ENCODE results near the gene CNTNAP5. TPM values are rescaled to one million over a fixed set of nuclear protein-coding genes. Genes with fewer than 3 reads are reported as not detected.

The CNTNAP5 gene
- total and polyA plus RNA-seq, 12 donors = 0.04 TPM; not detected in 11

DNA sequence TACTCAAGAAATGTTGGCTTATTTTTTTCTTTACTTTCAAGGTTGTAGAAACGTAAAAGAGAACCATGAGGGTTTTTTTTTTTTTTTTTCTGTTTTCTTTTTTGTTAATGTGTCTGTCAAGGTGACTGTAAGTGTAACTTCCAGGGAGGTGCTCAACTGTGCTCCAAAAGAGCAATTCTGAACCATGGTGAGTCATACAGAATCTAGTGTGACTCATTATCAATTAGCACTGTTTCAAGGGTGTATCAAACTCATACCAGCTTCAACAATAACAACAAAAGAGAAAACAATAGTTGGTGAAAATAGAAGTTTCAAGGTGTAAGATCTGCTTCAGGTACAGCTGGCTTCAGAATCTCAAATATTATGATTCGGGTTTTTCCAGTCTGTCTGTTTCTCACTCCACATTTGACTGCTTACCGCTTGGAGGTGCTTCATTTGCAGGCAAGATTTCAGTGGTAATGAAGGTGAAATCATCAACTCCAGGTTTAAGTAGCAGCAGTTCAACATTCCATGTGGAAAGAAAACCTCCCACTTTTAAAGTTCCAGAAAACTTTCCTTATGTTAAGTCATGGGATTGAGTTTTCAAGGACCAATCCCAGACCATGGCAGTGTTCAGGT, 850.6 kb downstream of the CNTNAP5 start:
- Histone ChIP-seq H3K9me3 (no peaks in the 10 kb centered on the region), H3K36me3 (no peaks in the 10 kb centered on the region), H3K27ac (no peak overlapping the region), H3K4me3 (no peak overlapping the region), H3K4me1 (no peaks in the 10 kb centered on the region), H3K27me3 (no peaks in the 10 kb centered on the region)
- DNase-seq = no peak
- intact Hi-C loops (cut with DNase I) = no loop called here
- no peak for ATAC-seq
- 77 to 85% methylated on average over 3 of the region's 3 CpGs for WGBS, 2 donors
- TF ChIP-seq, protein P1, sequence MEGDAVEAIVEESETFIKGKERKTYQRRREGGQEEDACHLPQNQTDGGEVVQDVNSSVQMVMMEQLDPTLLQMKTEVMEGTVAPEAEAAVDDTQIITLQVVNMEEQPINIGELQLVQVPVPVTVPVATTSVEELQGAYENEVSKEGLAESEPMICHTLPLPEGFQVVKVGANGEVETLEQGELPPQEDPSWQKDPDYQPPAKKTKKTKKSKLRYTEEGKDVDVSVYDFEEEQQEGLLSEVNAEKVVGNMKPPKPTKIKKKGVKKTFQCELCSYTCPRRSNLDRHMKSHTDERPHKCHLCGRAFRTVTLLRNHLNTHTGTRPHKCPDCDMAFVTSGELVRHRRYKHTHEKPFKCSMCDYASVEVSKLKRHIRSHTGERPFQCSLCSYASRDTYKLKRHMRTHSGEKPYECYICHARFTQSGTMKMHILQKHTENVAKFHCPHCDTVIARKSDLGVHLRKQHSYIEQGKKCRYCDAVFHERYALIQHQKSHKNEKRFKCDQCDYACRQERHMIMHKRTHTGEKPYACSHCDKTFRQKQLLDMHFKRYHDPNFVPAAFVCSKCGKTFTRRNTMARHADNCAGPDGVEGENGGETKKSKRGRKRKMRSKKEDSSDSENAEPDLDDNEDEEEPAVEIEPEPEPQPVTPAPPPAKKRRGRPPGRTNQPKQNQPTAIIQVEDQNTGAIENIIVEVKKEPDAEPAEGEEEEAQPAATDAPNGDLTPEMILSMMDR (IDR thresholded peaks at IDR 0.05) = no peak

DNA sequence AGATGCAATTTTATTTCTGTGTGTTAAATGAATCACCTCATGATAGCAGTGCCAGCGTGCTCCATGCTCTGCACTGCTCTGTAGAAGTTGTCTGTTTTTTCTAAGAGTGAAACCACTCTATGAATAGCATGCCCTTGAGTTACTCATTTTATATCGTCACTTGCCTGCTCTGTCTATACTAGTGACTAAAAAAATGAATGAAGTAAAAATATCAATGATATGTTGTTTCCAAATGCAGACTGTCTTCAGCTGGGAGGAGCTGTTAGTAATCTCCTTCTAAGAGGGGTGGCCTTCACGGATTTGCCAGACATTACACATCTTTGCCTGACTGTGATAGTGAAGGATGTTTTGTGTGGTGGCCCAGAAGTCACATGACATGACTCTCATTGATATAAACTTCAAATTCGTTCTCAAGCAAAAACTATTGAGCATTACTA, 852.1 kb downstream of the CNTNAP5 start:
- Histone ChIP-seq H3K27ac (no peak overlapping the region), H3K27me3 (no peaks in the 10 kb centered on the region), H3K36me3 (no peaks in the 10 kb centered on the region), H3K4me3 (no peak overlapping the region), H3K9me3 (no peaks in the 10 kb centered on the region), H3K4me1 (no peaks in the 10 kb centered on the region)
- DNase-seq = no peak
- WGBS, 2 donors = 13 to 17% methylated on average over 4 of the region's 4 CpGs
- peak in 4 of 8 donors; percentile 24 to 64 (median 40) for ATAC-seq
- intact Hi-C loops (cut with DNase I) = no loop called here
- TF ChIP-seq, protein P1 (IDR thresholded peaks at IDR 0.05) = no peak

DNA sequence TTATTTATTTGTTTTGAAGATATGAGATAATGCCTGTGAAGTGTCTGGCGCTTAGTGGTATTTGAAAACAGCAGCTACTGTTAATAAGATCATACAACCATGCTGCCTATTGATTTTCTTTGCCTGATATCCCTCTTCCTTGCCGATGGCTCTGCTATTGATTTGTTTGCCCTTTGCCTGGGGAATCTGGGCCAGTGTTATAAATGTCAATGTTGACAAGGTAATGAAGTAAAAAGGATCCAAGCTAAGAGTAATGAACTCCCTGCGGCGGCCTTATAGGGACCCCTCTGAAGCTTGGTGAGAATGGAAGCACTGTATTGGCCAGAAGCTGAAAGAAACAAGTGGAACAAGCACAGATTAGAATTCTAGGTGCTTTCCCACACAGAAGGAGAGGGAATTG, 854.6 kb downstream of the CNTNAP5 start:
- 86 to 94% methylated on average over 4 of the region's 4 CpGs for WGBS, 2 donors
- DNase-seq (no peak), ATAC-seq (no peak)
- intact Hi-C loops (cut with DNase I) = no loop called here
- H3K9me3 ChIP-seq = no peaks in the 10 kb centered on the region
- no peaks in the 10 kb centered on the region for H3K36me3 ChIP-seq
- no peak overlapping the region for H3K4me3 ChIP-seq
- TF ChIP-seq, protein P1 (IDR thresholded peaks at IDR 0.05) = no peak
- no peaks in the 10 kb centered on the region for H3K4me1 ChIP-seq
- H3K27me3 ChIP-seq = no peaks in the 10 kb centered on the region
- no peak overlapping the region for H3K27ac ChIP-seq

DNA sequence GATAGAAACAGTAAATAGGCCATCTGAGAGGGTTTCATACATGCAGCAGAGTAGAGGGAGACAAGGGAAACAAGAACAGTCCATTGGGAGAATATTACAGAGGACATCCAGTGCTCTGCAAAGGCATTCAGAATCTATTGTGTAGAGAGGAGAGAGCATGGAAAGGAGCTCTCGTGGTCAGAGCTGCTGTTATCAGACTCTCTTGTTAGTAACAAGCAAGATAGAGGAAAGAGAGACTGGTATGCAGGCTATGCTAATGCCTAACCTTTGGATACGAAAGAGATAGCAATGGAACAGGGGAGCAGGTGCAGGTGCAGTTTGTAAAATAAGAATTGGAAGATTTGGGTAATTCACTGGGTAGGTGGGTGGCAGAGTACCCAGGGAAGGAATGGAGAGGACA, 855.9 kb downstream of the CNTNAP5 start:
- DNase-seq (no peak), ATAC-seq (no peak)
- Histone ChIP-seq H3K27ac (no peak overlapping the region), H3K9me3 (no peaks in the 10 kb centered on the region), H3K4me1 (no peaks in the 10 kb centered on the region), H3K27me3 (no peaks in the 10 kb centered on the region), H3K36me3 (no peaks in the 10 kb centered on the region), H3K4me3 (no peak overlapping the region)
- intact Hi-C loops (cut with DNase I) = no loop called here
- TF ChIP-seq, protein P1 (IDR thresholded peaks at IDR 0.05) = no peak
- 16 to 34% methylated on average over 2 of the region's 2 CpGs for WGBS, 2 donors

All from heart right ventricle (tissue), 16 donors.